K562 (cell line): ENCODE data around the gene ZBTB43.

Experiments
- CHD1 ChIP-seq: fragments of 200-600 bp; sonication (generic); IDR thresholded peaks from one replicate; pipeline ENCODE4 v1.6.1; 2012; ENCODE audit warnings: mild to moderate bottlenecking, moderate library complexity, low read length, inconsistent platforms
- EZH2 ChIP-seq: IDR thresholded peaks from 2 replicates; pipeline ENCODE4 v1.6.1; 2012; ENCODE audit warnings: low read depth, mild to moderate bottlenecking, inconsistent platforms, low read length, borderline replicate concordance
- HCFC1 ChIP-seq: IDR thresholded peaks from 2 replicates; pipeline ENCODE4 v1.6.1; 2012; ENCODE audit warnings: low read depth, low read length, improper control_type of control experiment
- JUND ChIP-seq, 2 experiments: IDR thresholded peaks; 2 replicates in 1 of 2; 3 replicates in 1 of 2; pipeline ENCODE4 v1.6.1; 2011; ENCODE audit warnings: borderline replicate concordance in 2 of 2, low read depth in 2 of 2, low read length in 2 of 2, improper control_type of control experiment in 1 of 2, missing biosample characterization in 1 of 2, missing genetic modification characterization in 1 of 2, missing genetic modification reagents in 1 of 2
- NR2F6 ChIP-seq: fragments of 450-650 bp; formaldehyde crosslinking; IDR thresholded peaks from 2 replicates; pipeline ENCODE4 v1.4.0; 2020; ENCODE audit warnings: mild to moderate bottlenecking
- TBP ChIP-seq: optimal IDR thresholded peaks from 2 replicates; pipeline ENCODE3; 2011; ENCODE audit warnings: low read depth, low read length, improper control_type of control experiment
- TCF7 ChIP-seq: sonication (generic); IDR thresholded peaks from 2 replicates; pipeline ENCODE4 v1.6.1; 2016; ENCODE audit warnings: antibody characterized with exemption, borderline replicate concordance
- YBX1 ChIP-seq: fragments of 450-650 bp; IDR thresholded peaks from 2 replicates; pipeline ENCODE4 v1.7.1; 2016; ENCODE audit warnings: mild to moderate bottlenecking
- ZBTB17 ChIP-seq: fragments of 450-650 bp; formaldehyde crosslinking; IDR thresholded peaks from 2 replicates; pipeline ENCODE4 v1.4.0; 2020; ENCODE audit warnings: mild to moderate bottlenecking
- ZEB2 ChIP-seq: fragments of 450-650 bp; IDR thresholded peaks from 2 replicates; pipeline ENCODE4 v1.6.1; 2016
- ZNF282 ChIP-seq: sonication (generic); formaldehyde crosslinking; IDR thresholded peaks from 2 replicates; pipeline ENCODE4 v1.8.1; 2023; ENCODE audit warnings: missing genetic modification reagents
- TF ChIP-seq, protein P1 (sequence below), 3 experiments: IDR thresholded peaks in 2 of 3; conservative IDR thresholded peaks in 1 of 3; 2 replicates each; pipeline ENCODE4 v1.5.1; 2011 to 2012; ENCODE audit warnings: low read length in 3 of 3, mild to moderate bottlenecking in 3 of 3, control low read depth in 2 of 3, improper control_type of control experiment in 1 of 3, inconsistent platforms in 1 of 3, low read depth in 1 of 3, mixed read lengths in 1 of 3, moderate library complexity in 1 of 3; ENCODE audit not compliant: insufficient read depth in 2 of 3
- TF ChIP-seq, protein P2 (sequence below): fragments of 250-450 bp; sonication (Bioruptor Pico); IDR thresholded peaks from 2 replicates; pipeline ENCODE4 v1.5.0; 2022; ENCODE audit warnings: mild to moderate bottlenecking

DNA sequence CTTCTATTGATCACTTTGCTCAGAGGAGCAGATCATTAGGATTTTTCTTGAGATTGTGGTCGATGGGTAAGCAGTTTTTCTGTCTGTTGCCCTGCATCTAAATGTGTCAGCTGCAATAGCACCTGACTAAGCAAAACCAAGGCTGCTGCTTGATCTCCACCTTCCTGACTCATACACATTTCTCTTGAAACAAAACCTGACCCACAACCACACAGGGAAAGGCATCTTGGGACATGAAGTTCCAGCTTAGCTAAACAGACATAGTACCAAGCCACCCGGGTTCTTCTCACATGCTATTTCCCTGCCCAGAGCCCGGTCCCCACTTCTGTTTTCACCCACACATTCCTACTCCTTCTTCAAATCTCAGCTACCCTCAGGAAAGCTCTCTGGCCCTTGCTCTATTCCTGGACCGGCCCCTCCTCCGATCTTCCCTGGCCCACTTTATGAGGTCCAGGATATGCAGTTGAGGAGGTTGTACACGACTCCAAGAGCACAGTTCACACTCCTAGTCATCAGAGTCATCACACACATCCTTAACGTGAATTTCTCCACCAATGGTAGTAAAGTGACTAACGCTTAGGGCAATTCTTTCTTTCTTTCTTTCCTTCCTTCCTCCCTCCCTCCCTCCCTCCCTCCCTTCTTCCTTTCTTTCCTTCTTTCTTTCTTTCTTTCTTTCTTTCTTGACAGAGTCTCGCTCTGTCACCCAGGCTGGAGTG is 16.0 kb upstream of the ZBTB43 start:
- TF ChIP-seq ZNF282 (CRISPR knock-in tag) (no peak), EZH2 (no peak), YBX1 (no peak), TBP (no peak), CHD1 (no peak), ZEB2 (no peak), NR2F6 (no peak), TCF7 (no peak), ZBTB17 (no peak), JUND (IDR thresholded peaks at IDR 0.05; ENCODE audit: borderline replicate concordance, low read depth, low read length) (no peak), JUND (tag; IDR thresholded peaks at IDR 0.05; ENCODE audit: borderline replicate concordance, low read depth, low read length) (no peak), HCFC1 (peak; percentile 27; the same call in 1 of the 2 replicates)
- TF ChIP-seq, protein P1, sequence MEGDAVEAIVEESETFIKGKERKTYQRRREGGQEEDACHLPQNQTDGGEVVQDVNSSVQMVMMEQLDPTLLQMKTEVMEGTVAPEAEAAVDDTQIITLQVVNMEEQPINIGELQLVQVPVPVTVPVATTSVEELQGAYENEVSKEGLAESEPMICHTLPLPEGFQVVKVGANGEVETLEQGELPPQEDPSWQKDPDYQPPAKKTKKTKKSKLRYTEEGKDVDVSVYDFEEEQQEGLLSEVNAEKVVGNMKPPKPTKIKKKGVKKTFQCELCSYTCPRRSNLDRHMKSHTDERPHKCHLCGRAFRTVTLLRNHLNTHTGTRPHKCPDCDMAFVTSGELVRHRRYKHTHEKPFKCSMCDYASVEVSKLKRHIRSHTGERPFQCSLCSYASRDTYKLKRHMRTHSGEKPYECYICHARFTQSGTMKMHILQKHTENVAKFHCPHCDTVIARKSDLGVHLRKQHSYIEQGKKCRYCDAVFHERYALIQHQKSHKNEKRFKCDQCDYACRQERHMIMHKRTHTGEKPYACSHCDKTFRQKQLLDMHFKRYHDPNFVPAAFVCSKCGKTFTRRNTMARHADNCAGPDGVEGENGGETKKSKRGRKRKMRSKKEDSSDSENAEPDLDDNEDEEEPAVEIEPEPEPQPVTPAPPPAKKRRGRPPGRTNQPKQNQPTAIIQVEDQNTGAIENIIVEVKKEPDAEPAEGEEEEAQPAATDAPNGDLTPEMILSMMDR (IDR thresholded peaks at IDR 0.05 in 2 of 3, conservative IDR thresholded peaks at IDR 0.05 in 1 of 3; ENCODE audit: insufficient read depth in 2 of 3, low read depth in 1 of 3, low read length in 3 of 3) = no peak
- TF ChIP-seq, protein P2, sequence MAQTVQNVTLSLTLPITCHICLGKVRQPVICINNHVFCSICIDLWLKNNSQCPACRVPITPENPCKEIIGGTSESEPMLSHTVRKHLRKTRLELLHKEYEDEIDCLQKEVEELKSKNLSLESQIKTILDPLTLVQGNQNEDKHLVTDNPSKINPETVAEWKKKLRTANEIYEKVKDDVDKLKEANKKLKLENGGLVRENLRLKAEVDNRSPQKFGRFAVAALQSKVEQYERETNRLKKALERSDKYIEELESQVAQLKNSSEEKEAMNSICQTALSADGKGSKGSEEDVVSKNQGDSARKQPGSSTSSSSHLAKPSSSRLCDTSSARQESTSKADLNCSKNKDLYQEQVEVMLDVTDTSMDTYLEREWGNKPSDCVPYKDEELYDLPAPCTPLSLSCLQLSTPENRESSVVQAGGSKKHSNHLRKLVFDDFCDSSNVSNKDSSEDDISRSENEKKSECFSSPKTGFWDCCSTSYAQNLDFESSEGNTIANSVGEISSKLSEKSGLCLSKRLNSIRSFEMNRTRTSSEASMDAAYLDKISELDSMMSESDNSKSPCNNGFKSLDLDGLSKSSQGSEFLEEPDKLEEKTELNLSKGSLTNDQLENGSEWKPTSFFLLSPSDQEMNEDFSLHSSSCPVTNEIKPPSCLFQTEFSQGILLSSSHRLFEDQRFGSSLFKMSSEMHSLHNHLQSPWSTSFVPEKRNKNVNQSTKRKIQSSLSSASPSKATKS (CRISPR knock-in tag) = no peak
